HG03442 (cell line): Measurements from ENCODE around the gene PML.
A peak's percentile ranks its signal among the peaks of the same experiment; 100 is the strongest.

ENCODE experiments used
- ATAC-seq: cut with Tn5 transposase; IDR thresholded peaks from one replicate; pipeline ENCODE4 v1.9.1; 2021; ENCODE audit warnings: mild to moderate bottlenecking, moderate library complexity; ENCODE audit not compliant: unreplicated experiment

The PML gene

DNA sequence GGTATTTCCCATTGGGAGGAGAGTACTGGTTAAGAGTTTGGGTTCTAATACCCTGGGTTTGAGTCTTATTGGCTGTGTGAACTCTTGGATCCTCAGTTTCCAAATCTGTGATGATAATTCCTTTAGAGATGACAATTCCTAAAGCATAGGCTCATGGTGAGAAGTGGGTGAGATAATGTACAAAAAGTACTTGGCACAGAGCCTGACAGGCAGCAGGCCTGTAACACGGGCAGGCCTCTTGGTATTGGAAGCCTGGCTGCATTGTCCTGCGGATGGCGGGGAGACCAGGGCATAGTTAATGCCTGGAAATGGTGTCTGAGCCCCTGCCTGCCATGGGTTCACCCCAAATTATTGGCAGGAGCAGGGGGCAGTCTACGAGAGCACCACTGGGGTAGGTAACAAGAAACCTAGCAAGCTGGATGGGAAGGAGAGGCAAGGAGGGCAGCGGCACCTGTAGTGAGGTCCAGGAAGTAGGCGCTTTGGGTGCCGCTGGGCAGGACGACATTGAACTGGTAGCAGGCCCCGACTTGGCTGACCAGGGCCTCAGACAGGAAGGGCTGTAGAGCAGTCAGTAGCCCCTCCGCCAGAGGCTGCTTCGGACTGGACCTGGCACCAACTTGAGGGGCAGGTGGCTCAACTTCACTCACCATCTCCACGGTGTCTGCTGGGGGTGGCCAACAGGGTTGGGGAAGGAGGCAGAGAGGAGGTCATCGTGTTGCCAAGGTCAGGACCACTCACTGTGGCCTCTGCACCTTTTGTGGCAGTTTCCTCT, 10.1 kb upstream of the PML start:
- no peak for ATAC-seq

DNA sequence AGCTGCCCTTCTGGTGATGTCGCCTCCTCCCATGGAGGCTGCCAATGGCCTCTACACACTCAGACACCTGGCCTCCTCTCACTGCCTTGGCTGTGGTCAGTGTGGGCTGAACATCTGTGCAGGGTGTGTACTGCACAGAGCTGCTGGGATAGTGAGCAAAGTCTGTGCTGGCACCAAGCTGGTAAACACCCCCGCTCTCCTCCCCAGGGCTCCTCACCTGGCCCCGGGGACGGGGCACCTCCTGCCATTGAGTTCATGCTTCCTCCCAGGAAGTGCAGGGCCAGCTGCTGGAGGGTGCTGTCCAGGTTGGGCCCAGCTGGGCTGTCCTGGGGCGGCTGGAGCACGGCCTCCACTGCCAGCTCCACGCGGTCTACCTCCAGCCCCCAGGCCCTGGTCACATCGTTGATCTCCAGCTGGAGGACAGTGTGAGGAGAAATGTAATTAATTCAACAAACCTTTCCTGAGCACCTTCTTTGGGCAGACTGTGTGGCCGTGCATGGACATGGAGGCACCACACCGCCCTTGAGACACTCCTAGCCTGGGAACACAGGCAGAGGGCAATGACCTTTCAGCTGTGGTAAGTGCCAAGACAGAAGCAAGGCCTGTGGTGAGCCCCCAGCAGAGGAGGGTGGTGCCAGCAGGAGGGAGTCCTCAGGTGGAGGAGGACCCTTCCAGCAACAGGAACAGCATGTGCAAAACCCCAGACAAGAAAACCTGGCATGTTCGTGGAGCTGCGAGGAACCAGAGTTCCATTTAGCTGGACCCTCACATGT, 9.2 kb upstream of the PML start:
- no peak for ATAC-seq

- no peak for ATAC-seq
These were observed 8.3 kb upstream of the PML start for GRCh38 chr15:73986055-73986775.

DNA sequence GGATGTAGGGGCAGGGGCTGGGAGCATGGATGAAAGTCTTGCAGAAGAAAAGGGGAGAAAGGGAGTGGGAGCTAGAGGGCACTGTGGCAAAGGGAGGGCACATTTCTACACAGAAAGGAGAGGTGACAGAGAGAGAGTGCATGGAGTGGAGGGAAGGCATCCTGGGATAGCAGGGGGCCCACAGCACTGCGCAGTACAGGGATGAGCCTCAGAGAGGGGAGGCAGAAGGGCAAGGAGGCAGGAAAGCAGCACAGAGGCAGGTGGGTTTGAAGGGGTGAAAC, 7.8 kb upstream of the PML start:
- ATAC-seq = no peak

DNA sequence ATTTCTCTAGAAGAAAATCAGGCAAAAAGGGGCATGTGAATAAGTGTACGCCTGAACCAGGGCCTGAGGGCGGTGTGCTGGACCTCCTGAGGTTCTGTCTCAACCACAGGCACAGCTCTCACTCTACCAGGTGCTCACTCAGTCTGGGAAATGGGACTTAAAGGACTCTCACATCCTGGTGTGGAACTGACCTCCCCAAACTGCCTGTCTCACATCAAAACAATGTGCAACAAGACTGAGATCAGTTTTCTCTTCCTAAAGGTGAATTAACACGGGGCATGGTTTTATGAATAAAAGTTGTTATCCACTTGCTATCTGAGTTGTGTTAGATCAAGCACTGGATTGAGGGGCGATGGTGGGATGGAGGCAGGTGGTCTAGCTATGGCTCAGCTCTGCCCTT, 7.3 kb upstream of the PML start:
- ATAC-seq = no peak

- no peak for ATAC-seq
These were observed 6.7 kb upstream of the PML start for GRCh38 chr15:73987681-73988444.

GRCh38 chr15:73988445-73988969, 6.0 kb upstream of the PML start:
- no peak for ATAC-seq

DNA sequence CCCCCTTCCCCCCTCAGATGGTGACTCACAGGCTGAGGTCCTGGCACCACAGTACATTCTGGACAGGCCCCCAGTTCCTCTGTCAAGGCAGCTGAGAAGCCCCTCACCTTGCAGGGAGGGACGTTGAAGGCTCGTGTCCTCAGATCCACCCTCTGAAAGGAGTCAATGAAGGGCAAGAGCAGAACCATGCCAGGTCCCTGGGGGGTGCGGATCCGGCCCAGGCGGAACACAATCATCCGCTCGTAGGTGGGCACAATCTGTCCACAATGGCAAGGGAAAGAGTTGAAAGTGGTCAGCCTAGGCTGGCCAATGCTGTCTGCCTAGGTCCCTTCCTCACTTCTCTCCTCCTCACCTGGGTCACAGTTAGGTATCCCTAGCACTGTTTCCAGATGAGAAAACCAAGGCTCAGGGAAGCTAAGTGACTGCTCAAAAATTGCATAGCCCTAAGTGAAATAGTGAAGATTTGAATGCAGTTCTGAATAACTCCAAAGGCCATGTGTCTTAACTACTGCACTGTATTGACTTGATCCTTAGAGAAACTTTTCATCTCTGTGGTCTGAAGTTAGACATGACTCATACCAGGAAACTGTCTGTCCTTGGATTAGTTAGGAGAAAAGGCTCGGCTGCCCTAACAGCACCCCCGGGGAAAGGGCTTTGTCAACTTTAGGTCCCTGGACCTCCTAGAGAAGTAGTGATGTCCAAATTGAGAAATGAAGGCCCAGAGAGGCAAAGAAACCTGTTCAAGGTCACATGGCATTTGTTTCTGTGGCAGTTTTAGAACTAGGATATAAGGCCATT, 5.3 kb upstream of the PML start:
- no peak for ATAC-seq

GRCh38 chr15:73990250-73991005, 4.1 kb upstream of the PML start:
- no peak for ATAC-seq

- ATAC-seq = no peak
These were observed 3.3 kb upstream of the PML start for GRCh38 chr15:73991260-73991659.

- peak; percentile 66 for ATAC-seq
These were observed 2.6 kb upstream of the PML start, which contains the start of gene STOML1 for GRCh38 chr15:73991726-73992593. Gene STOML1, minus strand, starts transcription at chr15:73992295. Its CDS starts 72 bp downstream, at chr15:73992223.

- ATAC-seq = no peak
These were observed 2.0 kb upstream of the PML start for GRCh38 chr15:73992594-73992898.

DNA sequence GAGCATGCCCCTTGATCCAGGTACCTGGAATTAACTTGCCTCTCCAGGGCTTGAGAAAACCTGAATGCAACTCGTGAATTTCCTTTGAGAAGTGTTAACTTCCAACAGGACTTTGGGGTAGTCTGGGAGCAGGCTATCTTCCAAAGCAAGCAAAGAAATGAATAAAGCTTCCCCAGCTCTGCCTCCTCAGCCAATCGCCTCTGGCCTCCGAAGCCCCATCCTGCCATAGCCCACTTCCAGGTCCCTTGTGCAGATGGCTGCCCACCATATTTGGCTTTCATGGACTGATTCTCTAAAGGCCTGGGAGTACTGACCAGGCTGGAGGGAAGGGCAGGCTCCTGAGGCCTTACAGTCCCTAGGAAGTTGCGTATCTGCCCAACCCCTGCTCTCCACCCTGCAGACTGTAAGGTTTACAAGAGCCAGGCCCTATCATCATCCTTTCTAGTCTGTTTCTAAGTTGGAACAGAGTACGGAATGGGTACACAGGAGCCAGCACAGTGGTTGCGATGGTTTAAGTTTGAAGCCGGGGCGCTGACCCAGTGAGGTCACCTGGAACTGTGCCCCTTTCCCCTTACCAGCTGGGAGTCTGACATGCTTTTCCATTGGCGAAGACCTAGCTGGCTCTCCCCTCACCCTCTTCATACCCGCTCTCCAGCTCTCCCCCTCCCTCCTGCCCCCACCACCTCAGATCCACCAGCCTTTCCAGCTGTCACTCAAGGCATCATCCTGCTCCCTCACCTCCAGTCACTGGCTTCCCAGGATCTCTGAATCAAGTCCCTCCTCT, 1.1 kb upstream of the PML start:
- no peak for ATAC-seq

- ATAC-seq = no peak
These were observed 551 bp downstream of the PML start for GRCh38 chr15:73994912-73995622.

- no peak for ATAC-seq
These were observed 1.8 kb downstream of the PML start for GRCh38 chr15:73996267-73996666.

DNA sequence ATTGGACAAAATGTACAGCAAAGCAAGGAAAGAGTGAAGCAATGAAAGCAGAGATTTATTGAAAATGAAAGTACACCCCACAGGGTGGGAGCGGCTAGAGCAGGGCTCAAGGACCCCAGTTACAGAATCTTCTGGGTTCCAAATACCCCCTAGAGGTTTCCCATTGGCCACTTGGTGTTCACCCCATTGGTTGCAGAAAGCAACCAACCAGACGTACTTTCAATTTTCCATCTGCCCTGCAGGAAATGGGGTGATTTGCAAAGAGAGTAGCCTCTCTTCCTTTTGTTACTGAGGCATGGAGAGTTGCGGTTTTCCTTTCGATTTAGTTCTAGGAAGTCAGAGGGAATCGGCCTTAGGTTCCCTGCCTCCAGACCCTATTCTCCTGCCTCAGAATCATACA, 2.4 kb downstream of the PML start:
- no peak for ATAC-seq

DNA sequence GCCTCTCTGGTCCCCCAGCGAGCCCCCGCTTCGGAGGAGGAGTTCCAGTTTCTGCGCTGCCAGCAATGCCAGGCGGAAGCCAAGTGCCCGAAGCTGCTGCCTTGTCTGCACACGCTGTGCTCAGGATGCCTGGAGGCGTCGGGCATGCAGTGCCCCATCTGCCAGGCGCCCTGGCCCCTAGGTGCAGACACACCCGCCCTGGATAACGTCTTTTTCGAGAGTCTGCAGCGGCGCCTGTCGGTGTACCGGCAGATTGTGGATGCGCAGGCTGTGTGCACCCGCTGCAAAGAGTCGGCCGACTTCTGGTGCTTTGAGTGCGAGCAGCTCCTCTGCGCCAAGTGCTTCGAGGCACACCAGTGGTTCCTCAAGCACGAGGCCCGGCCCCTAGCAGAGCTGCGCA, 3.5 kb downstream of the PML start:
- ATAC-seq = no peak
